Liver (tissue), 9 donors: ENCODE data around the gene KRTAP5-3. TPM values are rescaled to one million over a fixed set of nuclear protein-coding genes. Genes with fewer than 3 reads are reported as not detected.

Source experiments
- DNase-seq: peaks from one replicate; pipeline ENCODE4 v3.0.0-alpha.2; 2017; ENCODE audit warnings: low spot score
- H3K27ac ChIP-seq, 2 donors: one replicate each; pipeline ENCODE4 v1.7.0; 2013; ENCODE audit warnings: inconsistent platforms in 2 of 2, low read length in 2 of 2, control low read depth in 1 of 2, low read depth in 1 of 2, mild to moderate bottlenecking in 1 of 2
- H3K27me3 ChIP-seq, 4 donors: one replicate each; pipeline versions ENCODE4 v1.6.1 to v1.7.0; 2013; ENCODE audit warnings: low read length in 3 of 4, inconsistent platforms in 1 of 4, mild to moderate bottlenecking in 1 of 4, moderate library complexity in 1 of 4; ENCODE audit not compliant: control insufficient read depth in 4 of 4, insufficient read depth in 4 of 4
- H3K36me3 ChIP-seq, 4 donors: one replicate each; pipeline versions ENCODE4 v1.6.1 to v1.7.0; 2013; ENCODE audit warnings: low read length in 3 of 4, mild to moderate bottlenecking in 3 of 4, low read depth in 1 of 4, moderate library complexity in 1 of 4; ENCODE audit not compliant: control insufficient read depth in 4 of 4, insufficient read depth in 3 of 4
- H3K4me1 ChIP-seq, 4 donors: one replicate each; pipeline versions ENCODE4 v1.6.1 to v1.7.0; 2013; ENCODE audit warnings: low read length in 3 of 4, mild to moderate bottlenecking in 3 of 4, moderate library complexity in 1 of 4; ENCODE audit not compliant: control insufficient read depth in 4 of 4, insufficient read depth in 4 of 4
- H3K4me3 ChIP-seq, 3 donors: one replicate each; pipeline versions ENCODE4 v1.6.1 to v1.7.0; 2013; ENCODE audit warnings: low read length in 3 of 3, control low read depth in 1 of 3, low read depth in 1 of 3, mild to moderate bottlenecking in 1 of 3
- H3K9ac ChIP-seq, 2 donors: one replicate each; pipeline ENCODE4 v1.7.0; 2013; ENCODE audit warnings: low read length in 2 of 2, mild to moderate bottlenecking in 2 of 2, moderate library complexity in 2 of 2, control low read depth in 1 of 2, low read depth in 1 of 2
- H3K9me3 ChIP-seq, 4 donors: one replicate each; pipeline versions ENCODE4 v1.6.1 to v1.7.0; 2013; ENCODE audit warnings: low read length in 3 of 4; ENCODE audit not compliant: control insufficient read depth in 4 of 4
- ATF3 ChIP-seq: IDR thresholded peaks from 2 replicates; pipeline ENCODE4 v1.6.1; 2016; ENCODE audit warnings: antibody characterized with exemption
- CTCF ChIP-seq: fragments of 150-350 bp; IDR thresholded peaks from 2 replicates; pipeline ENCODE4 v1.5.1; 2017; ENCODE audit warnings: improper control_type of control experiment, low read depth, low read length; ENCODE audit not compliant: missing input control
- EGR1 ChIP-seq, 2 donors: IDR thresholded peaks; 2 replicates each; pipeline ENCODE4 v1.6.1; 2016 to 2018; ENCODE audit warnings: antibody characterized with exemption in 2 of 2, low read depth in 2 of 2
- FOXA1 ChIP-seq: IDR thresholded peaks from 2 replicates; pipeline ENCODE4 v1.6.1; 2016; ENCODE audit warnings: antibody characterized with exemption
- FOXA2 ChIP-seq: IDR thresholded peaks from 2 replicates; pipeline ENCODE4 v1.6.1; 2016; ENCODE audit warnings: antibody characterized with exemption
- GABPA ChIP-seq, 2 donors: IDR thresholded peaks in 1 of 2; conservative IDR thresholded peaks in 1 of 2; 2 replicates each; pipeline ENCODE4 v1.6.1; 2016; ENCODE audit warnings: antibody characterized with exemption in 2 of 2, mild to moderate bottlenecking in 1 of 2, moderate library complexity in 1 of 2
- HNF4A ChIP-seq, 2 donors: conservative IDR thresholded peaks; 2 replicates each; pipeline ENCODE4 v1.6.1; 2016; ENCODE audit warnings: antibody characterized with exemption in 2 of 2, mild to moderate bottlenecking in 2 of 2
- HNF4G ChIP-seq: IDR thresholded peaks from 2 replicates; pipeline ENCODE4 v1.6.1; 2016; ENCODE audit warnings: antibody characterized with exemption
- JUND ChIP-seq, 2 donors: IDR thresholded peaks; 2 replicates each; pipeline ENCODE4 v1.6.1; 2016; ENCODE audit warnings: antibody characterized with exemption in 2 of 2
- MAX ChIP-seq: IDR thresholded peaks from 2 replicates; pipeline ENCODE4 v1.6.1; 2016; ENCODE audit warnings: antibody characterized with exemption
- NR2F2 ChIP-seq: IDR thresholded peaks from 2 replicates; pipeline ENCODE4 v1.6.1; 2016; ENCODE audit warnings: antibody characterized with exemption
- RAD21 ChIP-seq, 2 donors: IDR thresholded peaks; 2 replicates each; pipeline ENCODE4 v1.6.1; 2016; ENCODE audit warnings: antibody characterized with exemption in 2 of 2, mild to moderate bottlenecking in 2 of 2
- REST ChIP-seq: IDR thresholded peaks from 2 replicates; pipeline ENCODE4 v1.6.1; 2016; ENCODE audit warnings: antibody characterized with exemption, mild to moderate bottlenecking
- RXRA ChIP-seq, 2 donors: IDR thresholded peaks; 2 replicates each; pipeline ENCODE4 v1.6.1; 2017 to 2018; ENCODE audit warnings: antibody characterized with exemption in 2 of 2, mild to moderate bottlenecking in 1 of 2
- SP1 ChIP-seq: IDR thresholded peaks from 2 replicates; pipeline ENCODE4 v1.6.1; 2018; ENCODE audit warnings: antibody characterized with exemption, mild to moderate bottlenecking
- TAF1 ChIP-seq: conservative IDR thresholded peaks from 2 replicates; pipeline ENCODE4 v1.6.1; 2016; ENCODE audit warnings: antibody characterized with exemption, mild to moderate bottlenecking
- YY1 ChIP-seq: IDR thresholded peaks from 2 replicates; pipeline ENCODE4 v1.6.1; 2016; ENCODE audit warnings: antibody characterized with exemption, mild to moderate bottlenecking
- ZBTB33 ChIP-seq: IDR thresholded peaks from 2 replicates; pipeline ENCODE4 v1.6.1; 2016; ENCODE audit warnings: antibody characterized with exemption
- WGBS: extraction: QIAGEN DNeasy Blood & Tissue Kit; methylation state at CpG from one replicate; pipeline ENCODE4 v1.1.7; 2013; 5-methylcytosine and 5-hydroxymethylcytosine counted together
- polyA plus RNA-seq, 2 donors: library from polyadenylated mRNA; stranded (reverse) in 1 of 2; unstranded in 1 of 2; fragments of 200-250 nt in 1 of 2; fragments of >200 nt in 1 of 2; fragmentation: Nextera tagmentation in 1 of 2; extraction: Ambion mirVana in 1 of 2; gene quantifications; one replicate each; pipeline versions ENCODE4 v1.2.1 to v1.2.3, GENCODE V29; 2013 to 2015
- total RNA-seq, 2 donors: library from RNA; depleted of rRNA; stranded (reverse); fragments of >200 nt; gene quantifications; one replicate each; pipeline ENCODE4 v1.2.3, GENCODE V29; 2014
- donor health status: healthy.
- donor health status: healthy.
- donor health status: healthy.
- donor health status: healthy.
- donor health status: healthy.

Gene KRTAP5-3
- total and polyA plus RNA-seq, 4 donors: not detected

GRCh38 chr11:1631066-1631568 is 22.9 kb upstream of the KRTAP5-3 start:
- peaks cover 0 to 6% (median 0%) of the 10 kb centered on the region in 4 donors for H3K4me1 ChIP-seq
- DNase-seq: no peak
- H3K36me3 ChIP-seq: no peaks in the 10 kb centered on the region
- H3K27ac ChIP-seq: no peak overlapping the region
- TF ChIP-seq GABPA (IDR thresholded peaks at IDR 0.05 in 1 of 2, conservative IDR thresholded peaks at IDR 0.05 in 1 of 2) (no peak), ATF3 (no peak), FOXA1 (no peak), CTCF (no peak), RAD21 (IDR thresholded peaks at IDR 0.05) (no peak), FOXA2 (no peak), REST (no peak), HNF4A (conservative IDR thresholded peaks at IDR 0.05) (no peak), NR2F2 (no peak), HNF4G (no peak), MAX (no peak), ZBTB33 (no peak), EGR1 (IDR thresholded peaks at IDR 0.05; ENCODE audit: low read depth in 2 of 2) (no peak), YY1 (no peak), RXRA (IDR thresholded peaks at IDR 0.05) (no peak), JUND (IDR thresholded peaks at IDR 0.05) (no peak), TAF1 (no peak), SP1 (no peak)
- WGBS: 70% methylated on average over 13 of the region's 13 CpGs
- H3K9ac ChIP-seq: no peak overlapping the region
- no peak overlapping the region for H3K4me3 ChIP-seq
- no peaks in the 10 kb centered on the region for H3K9me3 ChIP-seq
- H3K27me3 ChIP-seq: peaks cover 0 to 8% (median 1%) of the 10 kb centered on the region in 4 donors
